ENCODE measurements around the gene FICD.

GRCh38 chr12:108525681-108526080 is 10.6 kb downstream of the FICD start:
- TF ChIP-seq EZH2 (IDR thresholded peaks at IDR 0.05; ENCODE audit: borderline replicate concordance, low read depth, low read length, severe bottlenecking) (no peak), CTCF (IDR thresholded peaks at IDR 0.05; ENCODE audit: borderline replicate concordance, extremely low read depth, low read length, poor library complexity, severe bottlenecking) (no peak)
